OCI-LY7 (cell line): ENCODE measurements around the gene TSPAN8. TPM values are rescaled to one million over a fixed set of nuclear protein-coding genes. Genes with fewer than 3 reads are reported as not detected.

ENCODE experiments used
- BruUV-seq: library from RNA; stranded (reverse); fragments of 400-500 nt; replicated peaks from 2 replicates; lab custom pipeline; 2021; lab: Mats Ljungman, UMichigan
- CTCF ChIA-PET: fragments of 300-600 bp; sonication (Branson Sonifier 250); formaldehyde crosslinking; loops from one replicate; lab custom pipeline; 2022; ENCODE audit warnings: antibody characterized with exemption; ENCODE audit not compliant: unreplicated experiment; lab: Charles Lee
- POLR2A ChIA-PET: fragments of 300-600 bp; sonication (Branson Sonifier 250); formaldehyde crosslinking; loops from one replicate; lab custom pipeline; 2022; ENCODE audit warnings: antibody characterized with exemption; lab: Charles Lee
- DNase-seq: peaks from one replicate; pipeline ENCODE4 v3.0.0-alpha.2; 2015; ENCODE audit warnings: low spot score
- H2AFZ ChIP-seq: fragments of 200-600 bp; sonication (generic), shearing (Covaris generic); 2 replicates; pipeline ENCODE4 v1.6.1; 2014; ENCODE audit warnings: mild to moderate bottlenecking, antibody characterized with exemption, low read length, moderate library complexity
- H3K27ac ChIP-seq: fragments of 200-600 bp; sonication (generic); 2 replicates; pipeline ENCODE4 v1.5.1; 2014; ENCODE audit warnings: mixed run types, low read depth, mild to moderate bottlenecking, moderate library complexity, low read length, inconsistent platforms; ENCODE audit not compliant: poor library complexity, severe bottlenecking
- H3K36me3 ChIP-seq: fragments of 200-600 bp; sonication (generic); 2 replicates; pipeline ENCODE4 v1.6.1; 2014; ENCODE audit warnings: mild to moderate bottlenecking, antibody characterized with exemption, low read length, moderate library complexity, mixed read lengths; ENCODE audit not compliant: insufficient read depth
- H3K4me1 ChIP-seq: fragments of 200-600 bp; sonication (generic); 2 replicates; pipeline ENCODE4 v1.5.1; 2014; ENCODE audit warnings: mild to moderate bottlenecking, low read length; ENCODE audit not compliant: insufficient read depth, poor library complexity, severe bottlenecking
- H3K4me2 ChIP-seq: fragments of 200-600 bp; sonication (generic); 2 replicates; pipeline ENCODE4 v1.6.1; 2014; ENCODE audit warnings: mild to moderate bottlenecking, low read length
- H3K4me3 ChIP-seq: fragments of 200-600 bp; sonication (generic); 2 replicates; pipeline ENCODE4 v1.5.1; 2014; ENCODE audit warnings: mild to moderate bottlenecking, low read depth, low read length; ENCODE audit not compliant: poor library complexity, severe bottlenecking
- H3K79me2 ChIP-seq: fragments of 200-600 bp; sonication (generic); 2 replicates; pipeline ENCODE4 v1.6.1; 2016; ENCODE audit warnings: low read depth, mild to moderate bottlenecking, low read length, moderate library complexity, mixed read lengths; ENCODE audit not compliant: insufficient read depth
- H3K9me2 ChIP-seq: fragments of 200-600 bp; sonication (generic); 2 replicates; pipeline ENCODE4 v1.6.1; 2016; ENCODE audit warnings: mild to moderate bottlenecking, low read length, mixed read lengths; ENCODE audit not compliant: insufficient read depth
- H3K9me3 ChIP-seq: fragments of 200-600 bp; sonication (generic); 2 replicates; pipeline ENCODE4 v1.6.1; 2014; ENCODE audit warnings: mild to moderate bottlenecking, mixed run types, low read length, mixed read lengths
- H4K20me1 ChIP-seq: fragments of 200-600 bp; sonication (generic); 2 replicates; pipeline ENCODE4 v1.6.1; 2014; ENCODE audit warnings: mild to moderate bottlenecking, antibody characterized with exemption, low read length, moderate library complexity, mixed read lengths; ENCODE audit not compliant: insufficient read depth
- EZH2phosphoT487 ChIP-seq: fragments of 200-600 bp; sonication (generic); IDR thresholded peaks from 2 replicates; pipeline ENCODE4 v1.6.1; 2018; ENCODE audit warnings: low read depth, borderline replicate concordance, mild to moderate bottlenecking, mixed run types, antibody characterized with exemption, low read length, moderate library complexity, mixed read lengths
- intact Hi-C: fragments of 100-400 bp; cut with micrococcal nuclease; formaldehyde crosslinking; loops from one replicate; pipeline ENCODE4 v1.10.0; 2022; ENCODE audit not compliant: unreplicated experiment
- total RNA-seq, 2 experiments: library from RNA; depleted of rRNA in 1 of 2; stranded (reverse); fragments of >200 nt in 1 of 2; shearing (Covaris generic) in 1 of 2; gene quantifications; 2 replicates each; pipeline ENCODE4 v1.2.3, GENCODE V29; 2014 to 2022
- TF ChIP-seq, protein P1 (sequence below): fragments of 200-600 bp; sonication (generic); conservative IDR thresholded peaks from 2 replicates; pipeline ENCODE4 v1.5.1; 2014; ENCODE audit warnings: mild to moderate bottlenecking, antibody characterized with exemption, low read length, moderate library complexity, mixed read lengths

Gene TSPAN8
- total RNA-seq, 2 experiments from 2014 or later = not detected

DNA sequence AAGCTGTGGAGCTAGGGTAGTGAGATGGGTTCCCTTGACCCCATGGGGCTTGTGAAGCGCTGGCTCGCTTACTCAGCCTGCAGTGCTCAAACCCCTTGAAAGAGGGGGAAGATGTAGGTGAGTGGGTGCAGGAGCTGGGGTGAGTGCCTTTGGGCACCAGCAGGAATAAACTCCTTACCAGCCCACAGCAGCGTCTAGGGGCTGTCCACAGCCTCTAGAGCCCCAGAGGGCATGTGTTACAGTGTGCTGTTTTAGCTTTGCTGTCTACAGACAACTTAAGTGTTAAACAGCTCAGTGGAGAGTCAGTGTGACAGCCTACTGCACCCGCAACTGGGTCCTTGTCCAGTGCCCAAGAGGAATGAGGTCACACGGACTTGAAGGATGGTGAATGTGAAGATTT is 48.0 kb downstream of the TSPAN8 start:
- DNase-seq = no peak
- no peak overlapping the region for H3K27ac ChIP-seq
- no peaks in the 10 kb centered on the region for H3K4me1 ChIP-seq
- intact Hi-C loops = no loop called here
- BruUV-seq = no TSS peak
- H3K4me2 ChIP-seq = no peak overlapping the region
- H3K36me3 ChIP-seq = no peaks in the 10 kb centered on the region
- H3K79me2 ChIP-seq = no peaks in the 10 kb centered on the region
- H2AFZ ChIP-seq = no peak overlapping the region
- no peaks in the 10 kb centered on the region for H3K9me2 ChIP-seq
- ChIA-PET POLR2A (no interaction called here), CTCF (no interaction called here)
- no peak overlapping the region for H3K4me3 ChIP-seq
- H3K9me3 ChIP-seq = no peaks in the 10 kb centered on the region
- TF ChIP-seq EZH2phosphoT487 = no peak
- TF ChIP-seq, protein P1, sequence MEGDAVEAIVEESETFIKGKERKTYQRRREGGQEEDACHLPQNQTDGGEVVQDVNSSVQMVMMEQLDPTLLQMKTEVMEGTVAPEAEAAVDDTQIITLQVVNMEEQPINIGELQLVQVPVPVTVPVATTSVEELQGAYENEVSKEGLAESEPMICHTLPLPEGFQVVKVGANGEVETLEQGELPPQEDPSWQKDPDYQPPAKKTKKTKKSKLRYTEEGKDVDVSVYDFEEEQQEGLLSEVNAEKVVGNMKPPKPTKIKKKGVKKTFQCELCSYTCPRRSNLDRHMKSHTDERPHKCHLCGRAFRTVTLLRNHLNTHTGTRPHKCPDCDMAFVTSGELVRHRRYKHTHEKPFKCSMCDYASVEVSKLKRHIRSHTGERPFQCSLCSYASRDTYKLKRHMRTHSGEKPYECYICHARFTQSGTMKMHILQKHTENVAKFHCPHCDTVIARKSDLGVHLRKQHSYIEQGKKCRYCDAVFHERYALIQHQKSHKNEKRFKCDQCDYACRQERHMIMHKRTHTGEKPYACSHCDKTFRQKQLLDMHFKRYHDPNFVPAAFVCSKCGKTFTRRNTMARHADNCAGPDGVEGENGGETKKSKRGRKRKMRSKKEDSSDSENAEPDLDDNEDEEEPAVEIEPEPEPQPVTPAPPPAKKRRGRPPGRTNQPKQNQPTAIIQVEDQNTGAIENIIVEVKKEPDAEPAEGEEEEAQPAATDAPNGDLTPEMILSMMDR = no peak
- H4K20me1 ChIP-seq = no peaks in the 10 kb centered on the region

DNA sequence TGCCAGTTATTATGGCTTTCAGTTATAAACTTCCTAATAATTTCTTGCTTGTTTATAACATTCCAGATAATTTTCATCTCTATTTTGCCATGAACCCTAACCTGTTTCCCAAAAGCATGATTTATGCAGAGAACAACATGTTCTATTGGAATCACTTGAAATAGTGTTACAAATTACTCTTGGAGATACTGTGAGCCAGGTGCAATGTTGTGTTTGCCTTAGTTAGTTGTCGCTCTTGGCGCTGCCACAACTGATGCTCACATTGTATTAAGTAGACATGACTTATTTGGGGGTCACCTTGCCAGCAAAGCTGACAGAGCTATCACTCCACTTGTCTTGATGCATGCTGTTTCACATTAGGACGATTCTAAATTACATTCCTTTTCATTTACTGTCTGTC is 49.4 kb downstream of the TSPAN8 start:
- no TSS peak for BruUV-seq
- Histone ChIP-seq H3K4me1 (no peaks in the 10 kb centered on the region), H3K9me3 (no peaks in the 10 kb centered on the region), H4K20me1 (no peaks in the 10 kb centered on the region), H3K4me2 (no peak overlapping the region), H3K36me3 (no peaks in the 10 kb centered on the region), H3K79me2 (no peaks in the 10 kb centered on the region), H2AFZ (no peak overlapping the region), H3K27ac (no peak overlapping the region), H3K9me2 (no peaks in the 10 kb centered on the region), H3K4me3 (no peak overlapping the region)
- DNase-seq = no peak
- no peak for TF ChIP-seq EZH2phosphoT487
- TF ChIP-seq, protein P1 = no peak
- intact Hi-C loops = no loop called here
- POLR2A ChIA-PET = interaction anchor here (0.5 kb wide), 1 partner anchor 394 kb away, joined by 5 read pairs; no protein-coding TSS in a partner anchor
- CTCF ChIA-PET = no interaction called here

DNA sequence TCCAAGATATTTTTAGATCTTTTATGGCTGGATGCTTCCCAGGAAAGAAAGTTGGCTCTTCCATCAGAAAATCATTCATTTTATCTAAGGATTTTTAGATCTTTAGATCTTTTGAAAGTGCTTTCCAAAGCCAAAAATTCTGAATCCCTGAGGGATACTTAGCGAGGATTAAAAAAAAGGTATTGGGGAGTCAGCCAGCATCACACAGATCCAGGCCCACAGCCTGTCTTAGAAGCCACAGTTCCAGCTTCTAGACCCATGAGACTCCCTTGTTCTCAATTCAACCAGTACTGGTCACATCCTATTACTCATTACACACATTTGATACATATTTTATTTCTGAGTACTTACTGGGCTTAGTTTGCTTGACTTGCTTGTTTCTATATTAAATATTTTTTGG is 49.9 kb downstream of the TSPAN8 start:
- H3K27ac ChIP-seq = no peak overlapping the region
- DNase-seq = no peak
- H3K4me1 ChIP-seq = no peaks in the 10 kb centered on the region
- H3K79me2 ChIP-seq = no peaks in the 10 kb centered on the region
- H3K9me2 ChIP-seq = no peaks in the 10 kb centered on the region
- H4K20me1 ChIP-seq = no peaks in the 10 kb centered on the region
- no peaks in the 10 kb centered on the region for H3K36me3 ChIP-seq
- H3K4me2 ChIP-seq = no peak overlapping the region
- intact Hi-C loops = no loop called here
- no peak overlapping the region for H3K4me3 ChIP-seq
- no TSS peak for BruUV-seq
- TF ChIP-seq, protein P1 = no peak
- no peak for TF ChIP-seq EZH2phosphoT487
- H3K9me3 ChIP-seq = no peaks in the 10 kb centered on the region
- H2AFZ ChIP-seq = no peak overlapping the region
- POLR2A ChIA-PET = no interaction called here
- CTCF ChIA-PET = no interaction called here
